Nucleus accumbens (tissue), 56 donors: ENCODE results near the gene P2RX3.
"Not testable (repeated sequence)": the region's sequence is repeated elsewhere in the genome, so short reads cannot be mapped to it uniquely, and the experiment has no call there.

Experiments used
- DNase-seq, 56 donors: peaks; one replicate each; lab custom pipeline; 2025; lab: John Stamatoyannopoulos, UW

The P2RX3 gene

GRCh38 chr11:57338142-57338541 is at the start of gene P2RX3:
TSS of gene P2RX3 (plus strand) at chr11:57338352. CDS start at chr11:57338551, 199 bp downstream.
- DNase-seq: no peak

- no peak for DNase-seq
These were observed 49.2 kb upstream of the P2RX3 start for GRCh38 chr11:57288771-57289579.

GRCh38 chr11:57290288-57290687 is 47.9 kb upstream of the P2RX3 start:
- DNase-seq: no peak

GRCh38 chr11:57294225-57295131 is 43.7 kb upstream of the P2RX3 start:
- DNase-seq: peak in 11 of 56 donors; percentile 8 to 48 (median 22)

- not testable (repeated sequence) for DNase-seq
These were observed 41.9 kb upstream of the P2RX3 start for GRCh38 chr11:57296205-57296604.

- no peak for DNase-seq
These were observed 40.9 kb upstream of the P2RX3 start for GRCh38 chr11:57297221-57297620.

GRCh38 chr11:57299150-57299737 is 38.9 kb upstream of the P2RX3 start:
- no peak for DNase-seq

- DNase-seq: no peak
These were observed 37.4 kb upstream of the P2RX3 start for GRCh38 chr11:57300785-57301184.

- no peak for DNase-seq
These were observed 36.3 kb upstream of the P2RX3 start for GRCh38 chr11:57301711-57302423.

GRCh38 chr11:57302489-57302888 is 35.7 kb upstream of the P2RX3 start:
- no peak for DNase-seq

- DNase-seq: no peak
These were observed 34.7 kb upstream of the P2RX3 start for GRCh38 chr11:57303280-57303989.

GRCh38 chr11:57303990-57304579 is 34.1 kb upstream of the P2RX3 start:
- peak in 2 of 56 donors; percentile 17 for DNase-seq

- no peak for DNase-seq
These were observed 32.6 kb upstream of the P2RX3 start for GRCh38 chr11:57305523-57305922.

GRCh38 chr11:57306161-57306876 is 31.8 kb upstream of the P2RX3 start:
- no peak for DNase-seq

- DNase-seq: no peak
These were observed 31.1 kb upstream of the P2RX3 start for GRCh38 chr11:57306940-57307565.

- DNase-seq: no peak
These were observed 30.4 kb upstream of the P2RX3 start for GRCh38 chr11:57307666-57308270.

- DNase-seq: no peak
These were observed 29.6 kb upstream of the P2RX3 start for GRCh38 chr11:57308426-57309060.
